Stimulated activated CD4-positive, alpha-beta T cell treated with anti-CD3 and anti-CD28 coated beads, Interleukin-1b, Interleukin-23, amount 100 ng/mL, for 1 hour (primary cell): ENCODE data around the gene MGLL.

Experiments
- DNase-seq, 2 donors: peaks; one replicate each; pipeline ENCODE4 v3.0.0-alpha.2; 2020; ENCODE audit warnings: low read depth in 2 of 2

Gene MGLL

GRCh38 chr3:127835993-127836882 is 13.9 kb upstream of the MGLL start:
- no peak for DNase-seq

- DNase-seq = no peak
These were observed 12.5 kb upstream of the MGLL start for GRCh38 chr3:127834771-127835170.

- DNase-seq = no peak
These were observed 11.1 kb upstream of the MGLL start for GRCh38 chr3:127833281-127834032.

- DNase-seq = no peak
These were observed 9.4 kb upstream of the MGLL start for GRCh38 chr3:127831723-127832172.

GRCh38 chr3:127829537-127829936 is 7.2 kb upstream of the MGLL start:
- no peak for DNase-seq

GRCh38 chr3:127827808-127828207 is 5.5 kb upstream of the MGLL start:
- no peak for DNase-seq

GRCh38 chr3:127825756-127826155 is 3.4 kb upstream of the MGLL start:
- no peak for DNase-seq

- no peak for DNase-seq
These were observed 2.0 kb upstream of the MGLL start for GRCh38 chr3:127824151-127824825.

GRCh38 chr3:127823426-127823857 is 1.1 kb upstream of the MGLL start:
- DNase-seq = no peak

- DNase-seq = no peak
These were observed 539 bp upstream of the MGLL start for GRCh38 chr3:127822682-127823425.

GRCh38 chr3:127821394-127821793 is 921 bp downstream of the MGLL start:
- DNase-seq = no peak

GRCh38 chr3:127820826-127821313 is 1.4 kb downstream of the MGLL start:
- no peak for DNase-seq

- no peak for DNase-seq
These were observed 2.0 kb downstream of the MGLL start for GRCh38 chr3:127820221-127820825.

- DNase-seq = no peak
These were observed 2.7 kb downstream of the MGLL start for GRCh38 chr3:127819656-127820055.

GRCh38 chr3:127819086-127819485 is 3.2 kb downstream of the MGLL start:
- DNase-seq = no peak

GRCh38 chr3:127817406-127817841 is 4.9 kb downstream of the MGLL start:
- DNase-seq = no peak

GRCh38 chr3:127816783-127817405 is 5.4 kb downstream of the MGLL start:
- DNase-seq = no peak

GRCh38 chr3:127815641-127816605 is 6.4 kb downstream of the MGLL start:
- no peak for DNase-seq

GRCh38 chr3:127815001-127815400 is 7.3 kb downstream of the MGLL start:
- no peak for DNase-seq
